NB4 (cell line): ENCODE measurements around the gene FBXW5.

Source experiments
- CTCF ChIP-seq: IDR thresholded peaks from one replicate; pipeline ENCODE4 v1.5.1; 2012; ENCODE audit warnings: low read depth, low read length
- MAX ChIP-seq: IDR thresholded peaks from 2 replicates; pipeline ENCODE4 v1.6.1; 2011; ENCODE audit warnings: low read depth, low read length
- POLR2A ChIP-seq: IDR thresholded peaks from 2 replicates; pipeline ENCODE4 v1.6.1; 2011; ENCODE audit warnings: mild to moderate bottlenecking; ENCODE audit not compliant: insufficient read length; ENCODE audit errors: extremely low read depth

GRCh38 chr9:136992819-136993369, 48.4 kb upstream of the FBXW5 start:
- no peak for TF ChIP-seq CTCF
- no peak for TF ChIP-seq POLR2A
- no peak for TF ChIP-seq MAX
